ENCODE data around the gene KHNYN. TPM values are rescaled to one million over a fixed set of nuclear protein-coding genes. Genes with fewer than 3 reads are reported as not detected.
"Not testable (repeated sequence)": the region's sequence is repeated elsewhere in the genome, so short reads cannot be mapped to it uniquely, and the experiment has no call there.

The KHNYN gene
- total RNA-seq, 1 donor, result 74.9 TPM

GRCh38 chr14:24463884-24464785, 34.4 kb downstream of the KHNYN start:
- DNase-seq (ENCODE audit: low read depth in 2 of 3, low spot score in 2 of 3), result no peak

DNA sequence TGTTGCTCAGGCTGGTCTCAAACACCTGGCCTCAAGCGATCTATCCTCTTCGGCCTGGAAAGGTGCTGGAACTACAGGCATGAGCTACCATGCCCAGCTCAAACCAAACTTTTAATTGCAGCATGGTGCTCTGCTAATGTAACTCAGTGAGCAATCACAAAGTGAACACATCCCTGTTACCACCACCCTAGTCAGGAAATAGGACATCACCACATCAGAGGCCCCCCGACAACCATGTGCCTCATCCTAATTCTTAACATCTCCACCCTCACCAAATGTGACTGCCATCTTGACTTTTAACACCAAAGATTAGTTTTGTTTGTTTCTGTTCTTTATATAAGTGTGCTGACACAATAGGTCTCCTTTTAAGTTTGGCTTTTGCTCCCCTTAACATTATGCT, 35.6 kb downstream of the KHNYN start:
- DNase-seq (ENCODE audit: low read depth in 2 of 3, low spot score in 2 of 3), result no peak

DNA sequence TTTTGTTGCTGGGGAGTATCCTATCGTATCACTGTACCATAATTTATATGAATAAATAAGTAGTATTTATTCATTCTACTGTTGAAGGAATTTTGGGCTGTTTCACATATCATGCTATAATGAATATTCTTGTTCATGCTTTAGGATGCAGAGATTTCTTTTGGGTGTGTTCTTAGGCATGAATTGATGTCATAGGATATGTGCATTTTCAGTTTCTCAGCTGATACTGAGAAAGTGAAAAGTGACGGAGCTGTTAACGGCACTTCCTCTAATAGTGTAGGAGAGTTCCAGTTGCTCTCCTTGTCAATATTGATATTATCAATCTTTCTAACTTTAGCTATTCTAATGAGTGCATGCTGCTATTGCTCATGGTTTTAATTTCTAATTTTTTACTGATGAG, 36.1 kb downstream of the KHNYN start:
- DNase-seq (ENCODE audit: low read depth in 2 of 3, low spot score in 2 of 3), result no peak

GRCh38 chr14:24470450-24470849, 40.7 kb downstream of the KHNYN start:
- DNase-seq (ENCODE audit: low read depth in 2 of 3, low spot score in 2 of 3), result not testable (repeated sequence)

DNA sequence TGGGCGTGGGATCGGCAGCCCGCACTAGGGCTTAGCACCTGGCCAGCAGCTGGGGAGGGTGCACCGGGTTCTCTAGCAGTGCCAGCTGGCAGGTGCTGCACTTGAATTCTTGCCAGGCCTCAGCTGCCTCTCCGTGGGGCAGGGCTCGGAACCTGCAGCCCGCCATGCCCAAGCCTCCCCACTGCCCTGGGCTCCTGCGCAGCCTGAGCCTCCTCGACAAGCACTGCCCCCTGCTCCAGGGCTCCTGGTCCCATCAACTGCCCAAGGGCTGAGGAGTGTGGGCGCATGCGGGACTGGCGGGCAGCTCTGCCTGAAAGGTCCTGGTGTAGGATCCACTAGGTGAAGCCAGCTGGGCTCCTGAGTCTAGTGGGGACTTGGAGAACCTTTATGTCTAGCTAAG, 43.5 kb downstream of the KHNYN start:
- no peak for DNase-seq (ENCODE audit: low read depth in 2 of 3, low spot score in 2 of 3)

DNA sequence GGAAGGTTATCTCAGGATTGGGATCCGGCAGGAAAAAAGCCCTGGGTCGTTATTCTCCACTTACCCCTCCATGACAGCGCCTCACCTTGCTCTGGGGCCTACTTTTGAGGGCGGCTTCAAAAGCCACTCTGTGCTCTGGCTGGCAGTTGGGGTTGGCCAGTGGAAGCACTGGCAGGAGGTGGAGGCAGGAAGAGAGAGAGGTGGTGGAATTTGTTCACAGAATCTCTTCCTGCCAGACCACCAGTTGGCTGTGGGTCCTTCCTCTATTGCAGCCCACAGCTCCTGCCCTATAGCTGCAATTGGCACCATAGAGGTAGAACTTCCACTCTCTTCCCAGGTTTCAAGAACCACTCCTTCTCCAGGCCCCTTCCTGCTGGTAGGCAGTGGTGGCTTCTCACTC, 45.5 kb downstream of the KHNYN start:
- peak in 1 of 3 donors; percentile 59 for DNase-seq (ENCODE audit: low read depth in 2 of 3, low spot score in 2 of 3)

DNA sequence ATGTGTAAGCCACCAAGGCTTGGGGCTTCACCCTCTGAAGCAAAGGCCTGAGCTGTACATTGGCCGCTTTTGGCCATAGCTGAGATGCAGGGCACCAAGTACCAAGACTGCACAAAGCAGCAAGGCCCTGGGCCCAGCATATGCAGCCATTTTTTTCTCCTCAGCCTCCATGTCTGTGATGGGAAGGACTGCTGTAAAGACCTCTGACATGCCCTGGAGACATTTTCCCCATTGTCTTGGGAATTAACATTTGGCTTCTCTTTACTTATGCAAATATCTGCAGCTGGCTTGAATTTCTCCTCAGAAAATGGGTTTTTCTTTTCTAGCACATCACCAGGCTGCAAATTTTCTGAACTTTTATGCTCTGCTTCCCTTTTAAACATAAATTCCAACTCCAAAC, 50.2 kb downstream of the KHNYN start:
- DNase-seq (ENCODE audit: low read depth in 2 of 3, low spot score in 2 of 3), result not testable (repeated sequence)

- peak in 1 of 3 donors; percentile 47 for DNase-seq (ENCODE audit: low read depth in 2 of 3, low spot score in 2 of 3)
Observed at GRCh38 chr14:24481622-24482324, 52.0 kb downstream of the KHNYN start.

DNA sequence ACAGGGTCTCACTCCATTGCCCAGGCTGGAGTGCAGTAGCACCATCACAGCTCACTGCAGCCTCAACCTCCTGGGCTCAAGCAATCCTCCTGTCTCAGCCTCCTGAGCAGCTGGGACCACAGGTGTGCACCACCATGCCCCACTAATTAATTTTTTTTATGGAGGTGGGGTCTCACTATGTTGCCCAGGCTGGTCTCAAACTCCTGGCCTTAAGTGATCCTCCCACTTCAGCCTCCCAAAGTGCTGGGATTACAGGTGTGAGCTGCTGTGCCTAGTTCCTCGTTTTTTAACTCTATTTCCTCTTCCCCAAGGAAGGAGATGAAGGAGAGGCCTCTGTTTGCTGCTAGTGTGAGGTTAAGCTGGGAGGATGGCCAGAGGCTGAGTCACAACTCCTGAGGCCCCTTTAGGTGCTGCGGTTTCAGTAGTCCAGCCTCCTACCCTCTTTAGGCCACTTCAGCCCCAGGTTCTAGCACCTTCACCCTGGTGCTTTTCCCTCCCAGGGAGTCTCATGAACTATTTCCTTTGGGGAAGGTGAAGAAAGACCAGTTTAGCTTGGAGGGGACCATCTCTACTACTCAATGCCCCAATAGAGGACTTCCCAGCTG, 53.0 kb downstream of the KHNYN start:
- DNase-seq (ENCODE audit: low read depth in 2 of 3, low spot score in 2 of 3), result not testable (repeated sequence)

- DNase-seq (ENCODE audit: low read depth in 2 of 3, low spot score in 2 of 3), result peak in 2 of 3 donors; percentile 40 to 75
Observed at GRCh38 chr14:24483604-24484252, 54.0 kb downstream of the KHNYN start.

Other genes starting within 250 kb of the KHNYN start
- gene IPO4, start 241.1 kb upstream of the KHNYN start, total RNA-seq, result 59.8 TPM
- 64.9 TPM for gene TM9SF1, start 234.5 kb upstream of the KHNYN start, total RNA-seq
- under 0.01 TPM for gene TSSK4, start 224.3 kb upstream of the KHNYN start, total RNA-seq
- 13.7 TPM for gene CHMP4A, start 216.5 kb upstream of the KHNYN start, total RNA-seq
- 21.5 TPM for gene MDP1, start 213.9 kb upstream of the KHNYN start, total RNA-seq
- 55.2 TPM for gene NEDD8, start 197.6 kb upstream of the KHNYN start, total RNA-seq
- gene GMPR2, start 197.0 kb upstream of the KHNYN start, total RNA-seq, result 78.9 TPM
- gene TINF2, start 187.3 kb upstream of the KHNYN start, total RNA-seq, result 65.4 TPM
- 1.1 TPM for gene TGM1, start 166.8 kb upstream of the KHNYN start, total RNA-seq
- 36.9 TPM for gene RABGGTA, start 158.4 kb upstream of the KHNYN start, total RNA-seq
- gene DHRS1, start 130.2 kb upstream of the KHNYN start, total RNA-seq, result 31.0 TPM
- gene NOP9, start 130.1 kb upstream of the KHNYN start, total RNA-seq, result 28.8 TPM
- 20.2 TPM for gene CIDEB, start 122.0 kb upstream of the KHNYN start, total RNA-seq
- gene LTB4R2, start 119.8 kb upstream of the KHNYN start, total RNA-seq, result 15.1 TPM
- 13.5 TPM for gene LTB4R, start 118.5 kb upstream of the KHNYN start, total RNA-seq
- 3.8 TPM for gene ADCY4, start 94.9 kb upstream of the KHNYN start, total RNA-seq
- gene RIPK3, start 90.0 kb upstream of the KHNYN start, total RNA-seq, result 20.2 TPM
- gene NFATC4, start 61.8 kb upstream of the KHNYN start, total RNA-seq, result 0.54 TPM
- gene NYNRIN, start 31.0 kb upstream of the KHNYN start, total RNA-seq, result 20.2 TPM
- 0.54 TPM for gene CBLN3, start 286 bp upstream of the KHNYN start, total RNA-seq
- 39.6 TPM for gene SDR39U1, start 12.8 kb downstream of the KHNYN start, total RNA-seq
- gene CMA1, start 78.3 kb downstream of the KHNYN start, total RNA-seq, result not detected
- gene CTSG, start 146.3 kb downstream of the KHNYN start, total RNA-seq, result 7.5 TPM
- gene GZMH, start 179.7 kb downstream of the KHNYN start, total RNA-seq, result 0.27 TPM
- gene GZMB, start 204.2 kb downstream of the KHNYN start, total RNA-seq, result under 0.01 TPM